HCT116 (cell line): ENCODE results near the gene ABCG1. TPM values are rescaled to one million over a fixed set of nuclear protein-coding genes. Genes with fewer than 3 reads are reported as not detected.

Experiments used
- ATAC-seq: fragments of 200-7000 bp; cut with Tn5 transposase; 2 replicates; pipeline ENCODE4 v1.9.1; 2020; ENCODE audit warnings: mild to moderate bottlenecking, moderate library complexity
- BruUV-seq: library from RNA; stranded (reverse); fragments of 400-500 nt; replicated peaks from 2 replicates; lab custom pipeline; 2021; lab: Mats Ljungman, UMichigan
- CTCF ChIA-PET: fragments of 300-600 bp; sonication (Branson Sonifier 250); formaldehyde crosslinking; loops from one replicate; lab custom pipeline; 2021; ENCODE audit warnings: antibody characterized with exemption; lab: Charles Lee
- POLR2A ChIA-PET: fragments of 300-600, 350-600 bp; sonication (Branson Sonifier 250); formaldehyde crosslinking; loops from one replicate; lab custom pipeline; 2021; ENCODE audit warnings: antibody characterized with exemption; lab: Charles Lee
- RAD21 ChIA-PET, 2 experiments: fragments of 300-600 bp; sonication (Branson Sonifier 250); formaldehyde crosslinking; loops; one replicate each; lab custom pipeline; 2023; ENCODE audit warnings: low total read pairs in 2 of 2; ENCODE audit not compliant: uncharacterized antibody in 2 of 2, unreplicated experiment in 2 of 2, low non-redundant PET in 1 of 2; lab: Charles Lee
- DNase-seq: peaks from one replicate; pipeline ENCODE4 v3.0.0-alpha.2; 2010; ENCODE audit warnings: low read depth, low spot score
- H2AFZ ChIP-seq: fragments of 200-600 bp; shearing (Covaris generic), sonication (generic); 2 replicates; pipeline ENCODE4 v1.6.1; 2017; ENCODE audit warnings: low read depth, mixed run types, mixed read lengths, antibody characterized with exemption, low read length; ENCODE audit not compliant: poor library complexity, severe bottlenecking
- H3K27ac ChIP-seq: 2 replicates; pipeline ENCODE4 v1.5.1; 2012; ENCODE audit warnings: low read depth, low read length
- H3K27me3 ChIP-seq: fragments of 200-600 bp; sonication (generic); 2 replicates; pipeline ENCODE4 v1.6.1; 2016; ENCODE audit warnings: mixed run types, low read length, mixed read lengths; ENCODE audit not compliant: insufficient read depth
- H3K36me3 ChIP-seq, 2 experiments: fragments of 200-500 bp in 1 of 2; fragments of 200-600 bp in 1 of 2; sonication (Bioruptor generic) in 1 of 2; sonication (generic) in 1 of 2; 2 replicates each; pipeline versions ENCODE4 v1.5.1 to v1.6.1; 2014 to 2016; ENCODE audit warnings: low read length in 2 of 2, inconsistent platforms in 1 of 2, mixed read lengths in 1 of 2, mixed run types in 1 of 2; ENCODE audit not compliant: insufficient read depth in 2 of 2, control insufficient read depth in 1 of 2
- H3K4me1 ChIP-seq, 2 experiments: fragments of 200-600 bp in 1 of 2; sonication (generic) in 1 of 2; 2 replicates each; pipeline versions ENCODE4 v1.5.1 to v1.6.1; 2012 to 2017; ENCODE audit warnings: low read length in 2 of 2, inconsistent platforms in 1 of 2, mild to moderate bottlenecking in 1 of 2, mixed read lengths in 1 of 2, mixed run types in 1 of 2, moderate library complexity in 1 of 2; ENCODE audit not compliant: insufficient read depth in 2 of 2, control insufficient read depth in 1 of 2
- H3K4me2 ChIP-seq: fragments of 200-600 bp; sonication (generic); 2 replicates; pipeline ENCODE4 v1.6.1; 2017; ENCODE audit warnings: mixed run types, low read length, mixed read lengths
- H3K4me3 ChIP-seq, 2 experiments: fragments of 200-600 bp in 1 of 2; sonication (generic) in 1 of 2; replicated peaks in 1 of 2; 2 replicates each; pipeline ENCODE4 v1.5.1; 2011 to 2016; ENCODE audit warnings: low read length in 2 of 2, control low read depth in 1 of 2, low read depth in 1 of 2, mild to moderate bottlenecking in 1 of 2, mixed read lengths in 1 of 2, mixed run types in 1 of 2
- H3K79me2 ChIP-seq: fragments of 200-600 bp; sonication (generic); 2 replicates; pipeline ENCODE4 v1.6.1; 2017; ENCODE audit warnings: mild to moderate bottlenecking, mixed run types, low read length, moderate library complexity, mixed read lengths; ENCODE audit not compliant: insufficient read depth
- H3K9ac ChIP-seq: fragments of 200-600 bp; sonication (generic); 2 replicates; pipeline ENCODE4 v1.6.1; 2016; ENCODE audit warnings: low read length, mixed read lengths
- H3K9me2 ChIP-seq: fragments of 200-600 bp; sonication (generic), shearing (Covaris generic); 2 replicates; pipeline ENCODE4 v1.6.1; 2017; ENCODE audit warnings: mixed run types, mild to moderate bottlenecking, moderate library complexity; ENCODE audit not compliant: insufficient read depth
- H3K9me3 ChIP-seq, 2 experiments: fragments of 200-500 bp in 1 of 2; fragments of 200-600 bp in 1 of 2; sonication (Bioruptor generic) in 1 of 2; sonication (generic) in 1 of 2; 2 replicates each; pipeline ENCODE4 v1.6.1; 2014 to 2017; ENCODE audit warnings: low read length in 2 of 2, mixed read lengths in 2 of 2, inconsistent platforms in 1 of 2, low read depth in 1 of 2, mild to moderate bottlenecking in 1 of 2, mixed run types in 1 of 2, moderate library complexity in 1 of 2; ENCODE audit not compliant: control insufficient read depth in 1 of 2, insufficient read depth in 1 of 2
- H4K20me1 ChIP-seq: fragments of 200-600 bp; sonication (generic), shearing (Covaris generic); 2 replicates; pipeline ENCODE4 v1.6.1; 2017; ENCODE audit warnings: mixed run types, mild to moderate bottlenecking, moderate library complexity; ENCODE audit not compliant: insufficient read depth
- ATF3 ChIP-seq: IDR thresholded peaks from 2 replicates; pipeline ENCODE4 v1.6.1; 2012
- CBX3 ChIP-seq: IDR thresholded peaks from 2 replicates; pipeline ENCODE4 v1.6.1; 2012; ENCODE audit warnings: low read depth
- CEBPB ChIP-seq: IDR thresholded peaks from 2 replicates; pipeline ENCODE4 v1.6.1; 2012; ENCODE audit warnings: low read depth
- CTCF ChIP-seq, 3 experiments: fragments of 200-600 bp in 1 of 3; sonication (generic) in 1 of 3; IDR thresholded peaks in 2 of 3; conservative IDR thresholded peaks in 1 of 3; 2 replicates each; pipeline ENCODE4 v1.5.1; 2012 to 2017; ENCODE audit warnings: low read depth in 2 of 3, low read length in 2 of 3, antibody characterized with exemption in 1 of 3, borderline replicate concordance in 1 of 3, control low read depth in 1 of 3, mild to moderate bottlenecking in 1 of 3, mixed read lengths in 1 of 3, mixed run types in 1 of 3, moderate library complexity in 1 of 3; ENCODE audit not compliant: insufficient read depth in 1 of 3
- EGR1 ChIP-seq: IDR thresholded peaks from 2 replicates; pipeline ENCODE4 v1.6.1; 2012; ENCODE audit warnings: low read depth
- ELF1 ChIP-seq: IDR thresholded peaks from 2 replicates; pipeline ENCODE4 v1.6.1; 2012; ENCODE audit warnings: low read depth, borderline replicate concordance
- FOSL1 ChIP-seq: IDR thresholded peaks from 2 replicates; pipeline ENCODE4 v1.6.1; 2012; ENCODE audit warnings: low read depth
- RAD21 ChIP-seq: IDR thresholded peaks from 2 replicates; pipeline ENCODE4 v1.6.1; 2012; ENCODE audit warnings: low read depth, mild to moderate bottlenecking
- SIN3A ChIP-seq: IDR thresholded peaks from 2 replicates; pipeline ENCODE4 v1.6.1; 2012; ENCODE audit warnings: low read depth
- SP1 ChIP-seq: IDR thresholded peaks from 2 replicates; pipeline ENCODE4 v1.6.1; 2012; ENCODE audit warnings: low read depth
- SRF ChIP-seq: IDR thresholded peaks from 2 replicates; pipeline ENCODE4 v1.6.1; 2012; ENCODE audit warnings: low read depth
- ZNF274 ChIP-seq: fragments of 200-500 bp; sonication (Bioruptor generic); IDR thresholded peaks from 2 replicates; pipeline ENCODE4 v1.6.1; 2014; ENCODE audit warnings: mild to moderate bottlenecking, low read depth, low read length, inconsistent platforms
- intact Hi-C: fragments of 100-400 bp; cut with micrococcal nuclease; formaldehyde crosslinking; loops from 2 replicates; pipeline ENCODE4 v1.10.0; 2022
- total RNA-seq: library from RNA; stranded (reverse); gene quantifications from one replicate; pipeline ENCODE4 v1.2.1, GENCODE V29; 2021; ENCODE audit not compliant: unreplicated experiment
- TF ChIP-seq, protein P1 (sequence below): IDR thresholded peaks from 2 replicates; pipeline ENCODE4 v1.6.1; 2011; ENCODE audit warnings: mild to moderate bottlenecking, low read length, moderate library complexity; ENCODE audit not compliant: insufficient replicate concordance; ENCODE audit errors: extremely low read depth
- TF ChIP-seq, protein P2 (sequence below): IDR thresholded peaks from 2 replicates; pipeline ENCODE4 v1.6.1; 2012

The ABCG1 gene
- total RNA-seq, 1 experiment from 2014 or later: 1.6 TPM

GRCh38 chr21:42317826-42318746 lies 99.1 kb downstream of the ABCG1 start:
- ChIA-PET RAD21 (interaction anchor here in 1 of 2 experiments (0.6 kb wide), 1 partner anchor 133 kb away, joined by 3 read pairs; no protein-coding TSS in a partner anchor), POLR2A (no interaction called here), CTCF (interaction anchor here (2.1 kb wide), 1 partner anchor 8 kb away, joined by 7 read pairs; no protein-coding TSS in a partner anchor)
- Histone ChIP-seq H4K20me1 (no peaks in the 10 kb centered on the region), H3K27ac (no peak overlapping the region), H3K9me2 (no peaks in the 10 kb centered on the region), H3K9me3 (no peaks in the 10 kb centered on the region), H3K4me3 (no peak overlapping the region), H3K4me1 (no peaks in the 10 kb centered on the region), H3K79me2 (no peaks in the 10 kb centered on the region), H3K4me2 (no peak overlapping the region), H2AFZ (no peak overlapping the region), H3K36me3 (no peaks in the 10 kb centered on the region), H3K27me3 (no peaks in the 10 kb centered on the region), H3K9ac (no peak overlapping the region)
- no peak for ATAC-seq
- TF ChIP-seq SIN3A: no peak
- intact Hi-C loops: no loop called here
- no peak for DNase-seq
- no TSS peak for BruUV-seq

DNA sequence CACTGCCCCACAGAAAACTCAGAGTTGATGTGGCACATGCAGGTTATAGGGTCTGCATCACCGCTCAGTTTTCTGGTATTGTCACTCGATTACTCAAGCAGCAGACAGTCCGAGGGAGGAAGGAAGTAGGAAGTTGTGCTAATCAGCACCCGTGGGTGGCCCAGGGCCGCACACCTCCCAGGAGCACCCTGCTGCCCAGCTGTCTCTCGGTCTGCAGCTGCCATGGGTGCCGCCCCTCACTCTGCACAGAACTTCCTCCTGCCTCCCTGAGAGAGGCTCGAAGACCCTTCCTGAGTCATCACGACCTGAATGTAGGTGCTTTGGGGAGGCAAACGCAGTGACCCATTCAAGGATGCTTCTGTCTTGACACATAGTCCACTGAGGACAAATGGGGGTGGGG lies 100.4 kb downstream of the ABCG1 start:
- H3K27me3 ChIP-seq: 0 out of 2 replicates have a peak, but pooled peaks cover under 1% of the 10 kb centered on the region
- H3K4me3 ChIP-seq: no peak overlapping the region
- no peak overlapping the region for H3K27ac ChIP-seq
- H3K9me2 ChIP-seq: no peaks in the 10 kb centered on the region
- no peak overlapping the region for H3K4me2 ChIP-seq
- no peak overlapping the region for H3K9ac ChIP-seq
- ATAC-seq (no peak), DNase-seq (no peak)
- no peaks in the 10 kb centered on the region for H3K36me3 ChIP-seq
- H3K79me2 ChIP-seq: no peaks in the 10 kb centered on the region
- ChIA-PET CTCF (interaction anchor here (2.1 kb wide), 1 partner anchor 9 kb away, joined by 7 read pairs; no protein-coding TSS in a partner anchor), POLR2A (no interaction called here)
- no TSS peak for BruUV-seq
- no peaks in the 10 kb centered on the region for H3K9me3 ChIP-seq
- no peaks in the 10 kb centered on the region for H3K4me1 ChIP-seq
- no peaks in the 10 kb centered on the region for H4K20me1 ChIP-seq
- TF ChIP-seq ATF3 (no peak), CEBPB (no peak), SP1 (no peak), SIN3A (no peak), ZNF274 (no peak), SRF (no peak), EGR1 (no peak), FOSL1 (no peak), CTCF (IDR thresholded peaks at IDR 0.05 in 2 of 3, conservative IDR thresholded peaks at IDR 0.05 in 1 of 3; ENCODE audit: borderline replicate concordance in 1 of 3, insufficient read depth in 1 of 3, low read depth in 2 of 3, low read length in 2 of 3) (no peak), ELF1 (no peak), RAD21 (no peak), CBX3 (no peak)
- TF ChIP-seq, protein P1, sequence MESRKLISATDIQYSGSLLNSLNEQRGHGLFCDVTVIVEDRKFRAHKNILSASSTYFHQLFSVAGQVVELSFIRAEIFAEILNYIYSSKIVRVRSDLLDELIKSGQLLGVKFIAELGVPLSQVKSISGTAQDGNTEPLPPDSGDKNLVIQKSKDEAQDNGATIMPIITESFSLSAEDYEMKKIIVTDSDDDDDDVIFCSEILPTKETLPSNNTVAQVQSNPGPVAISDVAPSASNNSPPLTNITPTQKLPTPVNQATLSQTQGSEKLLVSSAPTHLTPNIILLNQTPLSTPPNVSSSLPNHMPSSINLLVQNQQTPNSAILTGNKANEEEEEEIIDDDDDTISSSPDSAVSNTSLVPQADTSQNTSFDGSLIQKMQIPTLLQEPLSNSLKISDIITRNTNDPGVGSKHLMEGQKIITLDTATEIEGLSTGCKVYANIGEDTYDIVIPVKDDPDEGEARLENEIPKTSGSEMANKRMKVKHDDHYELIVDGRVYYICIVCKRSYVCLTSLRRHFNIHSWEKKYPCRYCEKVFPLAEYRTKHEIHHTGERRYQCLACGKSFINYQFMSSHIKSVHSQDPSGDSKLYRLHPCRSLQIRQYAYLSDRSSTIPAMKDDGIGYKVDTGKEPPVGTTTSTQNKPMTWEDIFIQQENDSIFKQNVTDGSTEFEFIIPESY: no peak
- TF ChIP-seq, protein P2, sequence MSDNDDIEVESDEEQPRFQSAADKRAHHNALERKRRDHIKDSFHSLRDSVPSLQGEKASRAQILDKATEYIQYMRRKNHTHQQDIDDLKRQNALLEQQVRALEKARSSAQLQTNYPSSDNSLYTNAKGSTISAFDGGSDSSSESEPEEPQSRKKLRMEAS: no peak
- TF ChIP-seq, all 23 proteins: peak for 0
- RAD21 ChIA-PET: no interaction called here
- H2AFZ ChIP-seq: no peak overlapping the region
- intact Hi-C loops: no loop called here
